IPS-18a (cell line): ENCODE results near the gene PARP12.

Experiments
- H3K27ac ChIP-seq: one replicate; pipeline ENCODE4 v1.5.1; 2013; ENCODE audit warnings: low read length
- H3K27me3 ChIP-seq: one replicate; pipeline ENCODE4 v1.6.1; 2013; ENCODE audit warnings: mild to moderate bottlenecking, low read length; ENCODE audit not compliant: control insufficient read depth, insufficient read depth
- H3K36me3 ChIP-seq: one replicate; pipeline ENCODE4 v1.6.1; 2013; ENCODE audit warnings: low read depth, low read length; ENCODE audit not compliant: control insufficient read depth
- H3K4me1 ChIP-seq: one replicate; pipeline ENCODE4 v1.6.1; 2013; ENCODE audit warnings: low read depth, low read length; ENCODE audit not compliant: control insufficient read depth
- H3K4me3 ChIP-seq: one replicate; pipeline ENCODE4 v1.5.1; 2013; ENCODE audit warnings: low read length
- H3K9ac ChIP-seq: one replicate; pipeline ENCODE4 v1.6.1; 2013; ENCODE audit warnings: mild to moderate bottlenecking, low read length, moderate library complexity
- H3K9me3 ChIP-seq: one replicate; pipeline ENCODE4 v1.6.1; 2013; ENCODE audit warnings: low read depth, low read length; ENCODE audit not compliant: control insufficient read depth

PARP12 gene

DNA sequence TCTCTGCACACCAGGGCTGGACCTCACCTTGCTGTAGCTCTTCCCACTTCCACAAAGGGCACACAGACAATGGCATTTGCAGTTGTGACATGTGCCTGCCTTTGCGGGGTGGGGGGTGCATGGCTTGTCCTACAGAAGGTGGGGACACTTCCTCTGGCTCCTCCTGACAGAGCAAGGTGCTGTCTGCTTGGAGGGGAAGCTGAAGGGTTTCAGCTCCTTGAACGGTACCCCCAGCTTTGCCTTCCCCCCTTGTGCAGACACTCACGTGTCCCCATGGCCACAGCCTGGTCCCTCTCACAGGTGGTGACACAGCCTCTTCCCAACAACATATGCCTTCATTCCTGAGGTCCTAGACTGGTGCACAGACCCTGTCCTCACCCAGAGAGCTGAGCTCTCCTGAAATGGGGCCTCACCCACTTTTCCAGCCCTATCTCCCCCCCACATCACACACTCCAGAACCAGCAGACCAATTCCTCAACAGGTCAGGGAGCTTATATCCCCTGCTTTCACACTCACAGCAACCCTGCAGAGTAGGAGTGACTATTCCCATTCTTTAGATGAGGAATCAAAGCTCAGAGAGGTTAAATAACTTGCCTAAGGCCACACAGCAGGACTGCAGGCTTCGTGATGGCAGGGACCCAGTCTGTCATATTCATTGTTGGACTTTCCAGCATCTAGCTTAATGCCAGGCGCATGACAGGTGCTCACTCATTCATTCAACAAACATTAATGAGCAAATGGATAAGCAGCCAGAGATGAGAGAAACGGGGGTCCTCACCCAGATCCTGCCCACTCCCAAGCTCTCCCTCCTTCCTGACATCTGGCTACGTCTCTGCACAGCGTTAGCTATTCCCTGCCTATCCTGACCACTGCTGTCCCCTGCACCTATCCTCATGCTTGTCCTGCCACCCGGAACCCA, 44.4 kb downstream of the PARP12 start:
- Histone ChIP-seq H3K27ac (no peak overlapping the region), H3K4me3 (no peak overlapping the region), H3K9ac (no peak overlapping the region), H3K4me1 (no peaks in the 10 kb centered on the region), H3K27me3 (no peaks in the 10 kb centered on the region), H3K36me3 (no peaks in the 10 kb centered on the region), H3K9me3 (no peaks in the 10 kb centered on the region)

DNA sequence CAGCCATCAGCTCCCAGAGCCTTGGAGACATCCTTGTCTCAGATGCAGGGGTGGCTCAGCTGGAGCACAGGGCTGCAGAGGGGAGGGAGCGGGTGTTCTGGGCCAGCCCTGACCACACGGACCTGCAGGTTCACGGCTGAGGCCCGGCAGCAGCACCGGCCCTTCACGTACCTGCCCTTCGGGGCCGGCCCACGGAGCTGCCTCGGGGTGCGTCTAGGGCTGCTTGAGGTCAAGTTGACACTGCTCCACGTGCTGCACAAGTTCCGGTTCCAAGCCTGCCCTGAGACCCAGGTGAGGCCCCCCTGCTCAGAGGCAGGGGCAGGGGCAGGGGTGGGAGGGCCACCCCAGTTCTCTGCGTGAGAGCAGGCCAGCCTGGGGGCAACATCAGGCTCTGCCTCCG, 45.2 kb downstream of the PARP12 start:
- Histone ChIP-seq H3K27me3 (no peaks in the 10 kb centered on the region), H3K9ac (no peak overlapping the region), H3K27ac (no peak overlapping the region), H3K9me3 (no peaks in the 10 kb centered on the region), H3K4me3 (no peak overlapping the region), H3K36me3 (no peaks in the 10 kb centered on the region), H3K4me1 (no peaks in the 10 kb centered on the region)

GRCh38 chr7:140017034-140017433, 45.7 kb downstream of the PARP12 start:
- H3K27ac ChIP-seq, result no peak overlapping the region
- no peaks in the 10 kb centered on the region for H3K27me3 ChIP-seq
- H3K4me1 ChIP-seq, result no peaks in the 10 kb centered on the region
- H3K36me3 ChIP-seq, result no peaks in the 10 kb centered on the region
- H3K4me3 ChIP-seq, result no peak overlapping the region
- H3K9ac ChIP-seq, result no peak overlapping the region
- H3K9me3 ChIP-seq, result no peaks in the 10 kb centered on the region

DNA sequence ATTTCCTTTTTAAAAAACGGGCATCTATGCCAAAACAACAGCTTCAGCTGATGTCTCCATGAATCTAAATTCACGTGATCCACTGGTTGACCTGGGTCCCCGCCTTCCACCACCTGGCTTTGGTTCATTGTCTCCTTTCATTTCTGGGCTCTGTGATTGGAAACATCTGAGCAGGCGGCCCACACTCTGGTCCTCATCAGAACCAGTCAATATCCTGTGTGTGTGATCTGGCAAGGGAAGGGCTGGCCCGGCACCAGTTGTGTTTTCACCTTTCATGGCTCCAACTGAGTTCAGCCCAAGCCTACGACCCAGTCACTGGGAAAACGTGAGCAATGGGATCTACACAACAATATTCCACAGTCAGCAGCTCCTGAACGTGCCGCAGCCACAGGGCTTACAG, 46.2 kb downstream of the PARP12 start:
- no peak overlapping the region for H3K4me3 ChIP-seq
- H3K36me3 ChIP-seq, result no peaks in the 10 kb centered on the region
- H3K9me3 ChIP-seq, result no peaks in the 10 kb centered on the region
- no peak overlapping the region for H3K27ac ChIP-seq
- H3K27me3 ChIP-seq, result no peaks in the 10 kb centered on the region
- H3K4me1 ChIP-seq, result no peaks in the 10 kb centered on the region
- H3K9ac ChIP-seq, result no peak overlapping the region

- Histone ChIP-seq H3K27me3 (no peaks in the 10 kb centered on the region), H3K9me3 (no peaks in the 10 kb centered on the region), H3K36me3 (no peaks in the 10 kb centered on the region), H3K4me3 (no peak overlapping the region), H3K4me1 (peaks cover 2% of the 10 kb centered on the region), H3K27ac (no peak overlapping the region), H3K9ac (no peak overlapping the region)
Measured at GRCh38 chr7:140015471-140015970, 47.2 kb downstream of the PARP12 start.

DNA sequence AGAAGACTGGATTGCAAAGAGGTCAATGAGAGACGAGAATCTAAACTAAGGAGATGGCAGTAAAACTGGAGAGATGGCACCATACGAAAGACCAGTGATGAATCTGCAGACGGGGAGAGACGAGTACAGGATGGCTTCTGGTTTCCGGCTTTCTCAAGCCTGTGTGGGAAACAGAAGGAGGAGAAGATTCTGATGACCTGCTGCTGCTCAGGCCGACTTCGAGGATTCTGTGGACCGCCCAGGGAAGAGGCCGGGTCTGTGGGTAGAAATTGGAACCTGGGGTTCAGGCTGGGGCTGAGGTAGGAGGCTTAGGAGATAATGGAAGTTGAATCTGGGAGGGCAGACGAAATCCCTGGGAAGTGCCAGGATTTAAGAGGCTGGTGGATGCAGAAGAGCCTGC, 48.6 kb downstream of the PARP12 start:
- no peaks in the 10 kb centered on the region for H3K27me3 ChIP-seq
- H3K4me3 ChIP-seq, result no peak overlapping the region
- no peak overlapping the region for H3K9ac ChIP-seq
- H3K4me1 ChIP-seq, result peaks cover 6% of the 10 kb centered on the region
- no peak overlapping the region for H3K27ac ChIP-seq
- no peaks in the 10 kb centered on the region for H3K36me3 ChIP-seq
- H3K9me3 ChIP-seq, result no peaks in the 10 kb centered on the region

DNA sequence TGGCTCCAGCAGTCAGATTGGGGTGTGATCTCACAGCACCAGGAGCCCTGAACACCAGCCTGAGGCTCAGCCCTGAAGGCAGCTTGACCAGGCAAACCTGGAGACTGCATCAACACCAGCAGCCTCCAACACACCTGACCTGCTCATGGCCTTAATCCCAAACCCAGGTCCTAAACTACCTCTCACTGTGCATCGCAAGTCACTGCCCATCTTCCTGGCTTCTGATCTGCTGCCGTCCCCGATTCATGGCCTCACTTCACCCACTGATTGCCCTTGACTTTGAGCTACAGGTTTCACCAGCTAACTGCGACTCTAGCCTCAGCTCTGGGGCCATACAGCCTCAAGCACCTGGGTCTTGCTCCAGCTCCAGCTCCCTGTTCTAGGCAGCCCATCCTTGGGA, 49.1 kb downstream of the PARP12 start:
- Histone ChIP-seq H3K9ac (no peak overlapping the region), H3K4me3 (no peak overlapping the region), H3K27ac (no peak overlapping the region), H3K36me3 (no peaks in the 10 kb centered on the region), H3K9me3 (no peaks in the 10 kb centered on the region), H3K4me1 (peaks cover 6% of the 10 kb centered on the region), H3K27me3 (no peaks in the 10 kb centered on the region)

DNA sequence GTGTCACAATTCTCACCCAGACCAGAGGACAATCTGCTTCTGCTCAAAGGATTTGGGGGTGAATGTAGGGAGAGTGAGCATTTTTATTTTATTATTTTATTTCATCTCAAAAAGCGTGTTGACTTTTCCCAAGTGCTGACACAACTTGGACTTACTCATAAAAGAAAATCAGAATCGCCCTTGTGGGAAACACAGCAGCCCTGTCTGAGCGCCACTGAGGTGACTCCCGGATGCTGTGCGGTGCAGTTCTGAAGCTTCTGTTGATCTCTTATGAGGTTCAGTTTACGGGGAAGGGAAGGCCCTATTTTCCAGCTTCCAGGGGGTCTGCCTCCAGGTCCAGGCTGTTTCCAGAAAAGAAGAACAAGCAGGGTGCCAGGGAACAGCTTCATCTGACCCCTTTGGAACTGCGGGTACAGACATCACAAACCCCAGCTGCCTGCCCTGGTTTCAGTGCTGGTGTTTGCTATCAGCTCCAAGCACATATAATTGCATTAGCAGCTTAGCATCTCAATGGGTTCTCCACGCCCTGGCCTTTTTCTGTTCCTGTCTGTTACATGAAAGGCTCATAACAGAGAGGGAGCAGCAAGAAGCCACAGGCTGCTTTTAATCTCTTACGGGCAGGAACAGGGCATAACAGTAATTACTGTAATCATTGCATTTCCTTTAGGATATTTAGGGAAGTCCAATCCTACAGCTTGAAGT, 52.4 kb downstream of the PARP12 start:
- H3K9ac ChIP-seq, result no peak overlapping the region
- H3K36me3 ChIP-seq, result no peaks in the 10 kb centered on the region
- H3K4me3 ChIP-seq, result no peak overlapping the region
- no peak overlapping the region for H3K27ac ChIP-seq
- H3K27me3 ChIP-seq, result no peaks in the 10 kb centered on the region
- peaks cover 9% of the 10 kb centered on the region for H3K4me1 ChIP-seq
- no peaks in the 10 kb centered on the region for H3K9me3 ChIP-seq

DNA sequence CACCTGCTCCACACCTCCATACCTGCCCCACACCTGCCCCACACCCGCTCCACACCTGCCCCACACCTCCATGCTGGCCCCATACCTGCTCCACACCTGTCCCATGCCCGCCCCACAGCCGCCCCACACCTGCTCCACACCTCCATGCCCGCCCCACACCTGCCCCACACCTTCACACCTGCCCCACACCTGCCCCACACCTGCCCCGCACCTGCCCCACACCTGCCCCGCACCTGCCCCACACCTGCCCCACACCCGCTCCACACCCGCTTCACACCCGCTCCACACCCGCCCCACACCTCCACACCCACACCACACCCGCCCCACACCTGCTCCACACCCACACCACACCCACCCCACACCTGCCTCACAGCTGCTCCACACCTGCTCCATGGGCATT, 53.0 kb downstream of the PARP12 start:
- Histone ChIP-seq H3K27ac (no peak overlapping the region), H3K4me1 (peaks cover 9% of the 10 kb centered on the region), H3K27me3 (no peaks in the 10 kb centered on the region), H3K9ac (no peak overlapping the region), H3K36me3 (no peaks in the 10 kb centered on the region), H3K9me3 (no peaks in the 10 kb centered on the region), H3K4me3 (no peak overlapping the region)

- H3K36me3 ChIP-seq, result no peaks in the 10 kb centered on the region
- H3K4me1 ChIP-seq, result peaks cover 9% of the 10 kb centered on the region
- H3K27ac ChIP-seq, result no peak overlapping the region
- no peak overlapping the region for H3K9ac ChIP-seq
- no peaks in the 10 kb centered on the region for H3K9me3 ChIP-seq
- no peak overlapping the region for H3K4me3 ChIP-seq
- no peaks in the 10 kb centered on the region for H3K27me3 ChIP-seq
Measured at GRCh38 chr7:140008755-140009610, 53.8 kb downstream of the PARP12 start.

DNA sequence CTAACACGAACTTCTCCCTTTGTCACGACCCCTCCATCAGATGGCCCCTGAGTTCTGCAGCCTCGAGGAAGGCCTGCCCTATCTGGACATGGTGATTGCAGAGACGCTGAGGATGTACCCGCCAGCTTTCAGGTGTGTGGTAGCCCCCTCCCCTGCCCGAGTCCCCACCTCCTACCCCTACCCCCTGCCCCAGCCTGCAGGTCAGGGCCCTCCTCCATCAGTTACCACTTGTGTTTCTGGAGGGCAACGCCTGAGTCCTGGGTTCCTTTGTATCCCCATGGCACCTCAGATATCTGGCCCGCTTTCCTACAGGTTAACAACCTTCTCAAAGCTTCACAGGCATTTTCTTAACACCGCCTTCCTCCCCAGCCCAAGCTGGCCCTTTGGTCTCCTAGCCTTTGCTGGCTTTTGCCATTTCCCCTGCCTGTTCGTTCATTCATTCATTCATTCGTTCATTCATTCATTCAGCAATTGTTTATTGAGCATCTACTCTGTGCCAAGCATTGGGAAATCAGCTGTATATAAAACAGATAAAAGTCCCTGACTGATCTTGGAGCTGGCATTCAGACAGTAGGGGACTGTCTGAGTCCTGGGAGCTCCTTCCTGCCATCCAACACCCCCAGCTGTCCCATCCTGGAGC, 55.6 kb downstream of the PARP12 start:
- Histone ChIP-seq H3K27ac (no peak overlapping the region), H3K27me3 (no peaks in the 10 kb centered on the region), H3K36me3 (no peaks in the 10 kb centered on the region), H3K4me1 (peaks cover 9% of the 10 kb centered on the region), H3K9ac (no peak overlapping the region), H3K9me3 (no peaks in the 10 kb centered on the region), H3K4me3 (no peak overlapping the region)
